ENCODE measurements around the gene KIAA1671. TPM values are rescaled to one million over a fixed set of nuclear protein-coding genes. Genes with fewer than 3 reads are reported as not detected.

KIAA1671 gene
- total RNA-seq, 4 donors from 2014 or later = 7.6 to 26.1 (median 16.7) TPM

DNA sequence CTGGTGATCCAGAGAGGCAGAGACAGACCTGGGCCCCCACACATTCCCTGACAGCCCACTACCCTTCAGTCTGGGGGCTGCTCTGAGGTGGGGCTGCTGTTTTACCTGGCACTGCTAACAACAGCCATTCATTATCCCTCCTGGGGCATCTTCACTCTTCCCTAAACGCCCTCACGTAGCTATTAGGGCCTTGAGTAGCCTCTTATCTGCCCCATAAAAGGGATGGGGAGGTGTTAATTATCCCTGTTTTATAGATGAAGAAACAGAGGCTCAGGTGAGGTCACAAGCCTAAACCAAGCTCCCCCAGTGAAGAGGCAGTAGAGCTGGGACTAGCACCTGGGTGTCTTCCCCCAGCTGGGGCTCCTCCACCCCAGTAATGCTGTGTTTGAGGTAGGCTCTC is 79.5 kb downstream of the KIAA1671 start:
- Histone ChIP-seq H3K27me3 (no peaks in the 10 kb centered on the region), H3K9me3 (no peaks in the 10 kb centered on the region), H3K4me1 (no peaks in the 10 kb centered on the region), H3K4me3 (no peak overlapping the region), H3K27ac (peak overlapping the region in 1 of 2 donors; percentile 33), H3K36me3 (no peaks in the 10 kb centered on the region)
- intact Hi-C loops (cut with DNase I; ENCODE audit: low total_unique reads) = no loop called here
- TF ChIP-seq, protein P1, sequence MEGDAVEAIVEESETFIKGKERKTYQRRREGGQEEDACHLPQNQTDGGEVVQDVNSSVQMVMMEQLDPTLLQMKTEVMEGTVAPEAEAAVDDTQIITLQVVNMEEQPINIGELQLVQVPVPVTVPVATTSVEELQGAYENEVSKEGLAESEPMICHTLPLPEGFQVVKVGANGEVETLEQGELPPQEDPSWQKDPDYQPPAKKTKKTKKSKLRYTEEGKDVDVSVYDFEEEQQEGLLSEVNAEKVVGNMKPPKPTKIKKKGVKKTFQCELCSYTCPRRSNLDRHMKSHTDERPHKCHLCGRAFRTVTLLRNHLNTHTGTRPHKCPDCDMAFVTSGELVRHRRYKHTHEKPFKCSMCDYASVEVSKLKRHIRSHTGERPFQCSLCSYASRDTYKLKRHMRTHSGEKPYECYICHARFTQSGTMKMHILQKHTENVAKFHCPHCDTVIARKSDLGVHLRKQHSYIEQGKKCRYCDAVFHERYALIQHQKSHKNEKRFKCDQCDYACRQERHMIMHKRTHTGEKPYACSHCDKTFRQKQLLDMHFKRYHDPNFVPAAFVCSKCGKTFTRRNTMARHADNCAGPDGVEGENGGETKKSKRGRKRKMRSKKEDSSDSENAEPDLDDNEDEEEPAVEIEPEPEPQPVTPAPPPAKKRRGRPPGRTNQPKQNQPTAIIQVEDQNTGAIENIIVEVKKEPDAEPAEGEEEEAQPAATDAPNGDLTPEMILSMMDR (IDR thresholded peaks at IDR 0.05) = no peak
- no peak for TF ChIP-seq POLR2A (IDR thresholded peaks at IDR 0.05)
- no peak for DNase-seq

DNA sequence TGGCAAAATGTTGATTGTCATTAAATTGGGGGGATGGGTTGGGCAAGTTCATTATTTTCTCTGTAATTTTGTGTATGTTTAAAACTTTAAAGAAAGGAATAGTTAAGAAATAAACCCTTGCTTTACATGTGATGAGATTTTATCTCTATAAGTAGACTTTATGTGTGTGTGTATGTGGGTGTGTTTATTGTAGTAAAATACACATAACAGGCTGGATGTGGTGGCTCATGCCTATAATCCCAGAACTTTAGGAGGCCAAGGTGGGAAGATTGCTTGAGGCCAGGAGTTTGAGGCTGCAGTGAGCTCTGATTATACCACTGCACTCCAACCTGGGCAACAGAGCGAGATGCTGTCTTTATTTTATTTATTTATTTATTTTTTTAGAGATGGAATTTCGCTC is 83.2 kb downstream of the KIAA1671 start:
- Histone ChIP-seq H3K27ac (no peak overlapping the region), H3K9me3 (no peaks in the 10 kb centered on the region), H3K36me3 (no peaks in the 10 kb centered on the region), H3K4me1 (no peaks in the 10 kb centered on the region), H3K27me3 (no peaks in the 10 kb centered on the region), H3K4me3 (no peak overlapping the region)
- no peak for DNase-seq
- intact Hi-C loops (cut with DNase I; ENCODE audit: low total_unique reads) = no loop called here
- TF ChIP-seq POLR2A (IDR thresholded peaks at IDR 0.05) = no peak
- TF ChIP-seq, protein P1 (IDR thresholded peaks at IDR 0.05) = no peak

DNA sequence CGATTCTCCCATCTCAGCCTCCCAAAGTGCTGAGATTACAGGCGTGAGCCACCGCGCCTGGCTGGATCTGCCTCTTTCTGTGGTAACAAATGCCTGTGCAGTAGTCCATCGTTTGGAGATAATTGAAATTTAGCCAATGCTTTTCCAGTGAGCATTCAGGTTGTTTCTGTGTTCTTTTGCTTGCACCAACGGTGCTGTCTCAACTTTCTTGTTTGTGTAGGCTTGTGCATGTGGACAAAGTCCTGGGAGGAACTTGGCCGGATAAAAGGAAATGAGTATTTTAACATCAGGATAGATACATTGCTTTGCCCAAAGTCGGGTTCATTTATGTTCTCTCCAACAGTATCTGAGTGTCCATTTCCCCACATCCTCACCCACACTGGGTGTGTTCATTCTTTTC is 85.7 kb downstream of the KIAA1671 start:
- no peak overlapping the region for H3K4me3 ChIP-seq

DNA sequence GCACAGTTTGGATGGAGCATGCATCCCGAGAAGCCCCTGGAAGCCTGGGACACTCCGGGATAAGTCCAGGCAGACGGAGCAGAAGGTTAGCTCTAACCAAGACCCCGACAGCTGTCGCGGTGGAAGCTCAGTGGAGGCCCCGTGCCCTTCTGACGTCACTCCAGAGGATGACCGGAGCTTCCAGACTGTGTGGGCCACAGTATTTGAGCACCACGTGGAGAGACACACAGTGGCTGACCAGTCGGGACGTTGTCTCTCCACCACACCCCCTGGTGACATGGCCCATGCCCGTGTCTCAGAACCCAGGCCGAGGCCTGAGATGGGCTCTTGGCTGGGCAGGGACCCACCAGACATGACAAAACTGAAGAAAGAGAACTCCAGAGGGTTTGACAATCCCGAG is 86.3 kb downstream of the KIAA1671 start:
- H3K4me1 ChIP-seq = no peaks in the 10 kb centered on the region
- intact Hi-C loops (cut with DNase I; ENCODE audit: low total_unique reads) = no loop called here
- no peak overlapping the region for H3K27ac ChIP-seq
- no peak overlapping the region for H3K4me3 ChIP-seq
- DNase-seq = no peak
- no peaks in the 10 kb centered on the region for H3K36me3 ChIP-seq
- TF ChIP-seq POLR2A (IDR thresholded peaks at IDR 0.05) = no peak
- TF ChIP-seq, protein P1 (IDR thresholded peaks at IDR 0.05) = no peak
- H3K27me3 ChIP-seq = no peaks in the 10 kb centered on the region
- H3K9me3 ChIP-seq = no peaks in the 10 kb centered on the region

More for the DNA sequence above, 85.7 kb downstream of the KIAA1671 start:
- intact Hi-C loops (cut with DNase I; ENCODE audit: low total_unique reads) = no loop called here
- Histone ChIP-seq H3K27me3 (no peaks in the 10 kb centered on the region), H3K27ac (no peak overlapping the region), H3K36me3 (no peaks in the 10 kb centered on the region), H3K9me3 (no peaks in the 10 kb centered on the region), H3K4me1 (no peaks in the 10 kb centered on the region)
- DNase-seq = no peak
- TF ChIP-seq, protein P1 (IDR thresholded peaks at IDR 0.05) = no peak
- no peak for TF ChIP-seq POLR2A (IDR thresholded peaks at IDR 0.05)

DNA sequence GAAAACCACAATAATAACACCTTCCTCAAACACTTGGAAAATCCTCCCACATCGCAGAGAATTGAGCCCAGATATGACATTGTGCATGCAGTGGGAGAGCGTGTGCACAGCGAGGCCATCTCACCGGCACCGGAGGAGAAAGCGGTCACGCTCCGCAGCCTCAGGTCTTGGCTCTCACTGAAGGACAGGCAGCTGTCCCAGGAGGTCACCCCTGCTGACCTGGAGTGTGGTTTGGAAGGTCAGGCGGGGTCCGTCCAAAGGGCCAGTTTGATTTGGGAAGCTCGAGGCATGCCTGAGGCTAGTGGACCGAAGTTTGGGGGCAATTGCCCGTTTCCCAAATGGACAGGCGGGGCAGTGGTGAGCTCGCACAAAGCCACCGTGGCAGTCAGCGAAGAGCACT is 86.7 kb downstream of the KIAA1671 start:
- intact Hi-C loops (cut with DNase I; ENCODE audit: low total_unique reads) = no loop called here
- no peaks in the 10 kb centered on the region for H3K27me3 ChIP-seq
- H3K4me3 ChIP-seq = no peak overlapping the region
- H3K4me1 ChIP-seq = no peaks in the 10 kb centered on the region
- TF ChIP-seq, protein P1 (IDR thresholded peaks at IDR 0.05) = no peak
- no peak for TF ChIP-seq POLR2A (IDR thresholded peaks at IDR 0.05)
- H3K36me3 ChIP-seq = no peaks in the 10 kb centered on the region
- H3K27ac ChIP-seq = no peak overlapping the region
- no peaks in the 10 kb centered on the region for H3K9me3 ChIP-seq
- DNase-seq = no peak
